HG02798 (cell line): ENCODE data around the gene CDA.
A peak's percentile ranks its signal among the peaks of the same experiment; 100 is the strongest.

Source experiments
- ATAC-seq: cut with Tn5 transposase; IDR thresholded peaks from one replicate; pipeline ENCODE4 v1.9.1; 2021; ENCODE audit warnings: mild to moderate bottlenecking; ENCODE audit not compliant: unreplicated experiment, poor library complexity

CDA gene

GRCh38 chr1:20643080-20643479, 54.2 kb downstream of the CDA start:
- ATAC-seq: no peak

GRCh38 chr1:20644416-20644815, 55.5 kb downstream of the CDA start:
- no peak for ATAC-seq

- no peak for ATAC-seq
These were observed 56.5 kb downstream of the CDA start for GRCh38 chr1:20645414-20645813.

- ATAC-seq: no peak
These were observed 59.5 kb downstream of the CDA start for GRCh38 chr1:20648438-20648837.

- ATAC-seq: no peak
These were observed 60.0 kb downstream of the CDA start for GRCh38 chr1:20648946-20649345.

- no peak for ATAC-seq
These were observed 63.4 kb downstream of the CDA start for GRCh38 chr1:20652300-20652699.

- ATAC-seq: no peak
These were observed 65.3 kb downstream of the CDA start for GRCh38 chr1:20654104-20654690.

- ATAC-seq: no peak
These were observed 68.1 kb downstream of the CDA start for GRCh38 chr1:20657024-20657423.

- no peak for ATAC-seq
These were observed 69.4 kb downstream of the CDA start for GRCh38 chr1:20658166-20658915.

GRCh38 chr1:20660363-20660762, 71.5 kb downstream of the CDA start:
- ATAC-seq: no peak

- peak; percentile 0 for ATAC-seq
These were observed 71.9 kb downstream of the CDA start for GRCh38 chr1:20660847-20661206.

GRCh38 chr1:20661207-20662109, 72.6 kb downstream of the CDA start, which contains the start of gene DDOST:
Gene DDOST (minus strand): TSS chr1:20661369. CDS start chr1:20661350, 19 bp downstream.
- peak; percentile 96 for ATAC-seq

GRCh38 chr1:20662110-20662475, 73.2 kb downstream of the CDA start:
- no peak for ATAC-seq

- no peak for ATAC-seq
These were observed 74.5 kb downstream of the CDA start for GRCh38 chr1:20663365-20663764.

- ATAC-seq: no peak
These were observed 75.2 kb downstream of the CDA start for GRCh38 chr1:20663969-20664715.

GRCh38 chr1:20665726-20666125, 76.8 kb downstream of the CDA start:
- no peak for ATAC-seq

- no peak for ATAC-seq
These were observed 77.2 kb downstream of the CDA start for GRCh38 chr1:20666146-20666545.

- ATAC-seq: no peak
These were observed 77.9 kb downstream of the CDA start for GRCh38 chr1:20666804-20667203.
